Ovary (tissue), 9 donors: ENCODE measurements around the gene RGS9. TPM values are rescaled to one million over a fixed set of nuclear protein-coding genes. Genes with fewer than 3 reads are reported as not detected.

Experiments
- DNase-seq, 5 donors: peaks; one replicate each; pipeline ENCODE4 v3.0.0-alpha.2; 2019 to 2020
- H3K27ac ChIP-seq, 2 donors: fragments of 200-600 bp; one replicate each; pipeline versions ENCODE4 v1.5.1 to v1.8.0; 2019 to 2022
- H3K27me3 ChIP-seq: fragments of 200-600 bp; one replicate; pipeline ENCODE4 v1.8.0; 2022
- H3K36me3 ChIP-seq: fragments of 200-600 bp; sonication (generic); one replicate; pipeline ENCODE4 v1.5.1; 2019
- H3K4me1 ChIP-seq: one replicate; pipeline ENCODE4 v1.8.1; 2013; ENCODE audit warnings: mild to moderate bottlenecking, moderate library complexity; ENCODE audit not compliant: insufficient read depth
- H3K4me3 ChIP-seq: fragments of 200-600 bp; sonication (generic); one replicate; pipeline ENCODE4 v1.5.1; 2017
- H3K9me3 ChIP-seq, 2 donors: fragments of 200-600 bp in 1 of 2; sonication (generic) in 1 of 2; one replicate each; pipeline versions ENCODE4 v1.5.1 to v1.8.1; 2013 to 2019; ENCODE audit warnings: mild to moderate bottlenecking in 1 of 2, moderate library complexity in 1 of 2
- EP300 ChIP-seq: sonication (generic); formaldehyde crosslinking; IDR thresholded peaks from one replicate; pipeline ENCODE4 v1.6.1; 2017; ENCODE audit warnings: antibody characterized with exemption
- POLR2A ChIP-seq: fragments of 450-650 bp; IDR thresholded peaks from one replicate; pipeline ENCODE4 v1.6.1; 2017; ENCODE audit warnings: antibody characterized with exemption, mild to moderate bottlenecking, moderate library complexity
- WGBS, 3 donors: extraction: QIAGEN DNeasy Blood & Tissue Kit in 1 of 3; methylation state at CpG; one replicate each; pipeline versions ENCODE4 v1.1.5 to v1.1.7; 2013 to 2017; 5-methylcytosine and 5-hydroxymethylcytosine counted together
- intact Hi-C, 4 donors: fragments of 100-400 bp; cut with DNase I; formaldehyde crosslinking; loops; one replicate each; pipeline versions ENCODE4 v1.11.0 to v1.15.1; 2022 to 2023
- polyA plus RNA-seq, 2 donors: library from polyadenylated mRNA; stranded (reverse); fragments of 200-250 nt in 1 of 2; fragments of 350-450 nt in 1 of 2; fragmentation: Illumina TruSeq in 1 of 2; extraction: RNeasy Lipid Tissue Mini Kit (QIAGEN cat#74804) in 1 of 2; gene quantifications; one replicate each; pipeline ENCODE4 v1.2.3, GENCODE V29; 2013 to 2014
- total RNA-seq, 7 donors: library from RNA; depleted of rRNA in 2 of 7; stranded (reverse); fragments of >200 nt in 2 of 7; fragmentation: NEBNext Ultra II Directional in 3 of 7; extraction: Animal tissue kit (Norgen Biotek cat#: 25700) in 3 of 7; gene quantifications; one replicate each; pipeline versions ENCODE4 v1.1.0 to v1.2.4, GENCODE V29; 2016 to 2023
- TF ChIP-seq, protein P1 (sequence below), 3 donors: fragments of 450-650 bp in 2 of 3; fragments of 200-600 bp in 1 of 3; IDR thresholded peaks; one replicate each; pipeline versions ENCODE4 v1.5.1 to v1.8.0; 2016 to 2022; ENCODE audit warnings: antibody characterized with exemption in 3 of 3, mild to moderate bottlenecking in 1 of 3
- donor health status: DM: no; HTN: no; CAD: no; lungs with moderate emphysema.
- donor health status: DM: no; HTN: no; CAD: no.
- donor health status: Bipolar disorder and iron deficiency.
- donor health status: DM: yes; HTN: yes; CAD: no.
- donor health status: DM: no; HTN: no; CAD: no.
- donor health status: DM: yes; HTN: yes; CAD: no.

Gene RGS9
- total and polyA plus RNA-seq, 9 donors = 5.3 to 15.7 (median 9.1) TPM

DNA sequence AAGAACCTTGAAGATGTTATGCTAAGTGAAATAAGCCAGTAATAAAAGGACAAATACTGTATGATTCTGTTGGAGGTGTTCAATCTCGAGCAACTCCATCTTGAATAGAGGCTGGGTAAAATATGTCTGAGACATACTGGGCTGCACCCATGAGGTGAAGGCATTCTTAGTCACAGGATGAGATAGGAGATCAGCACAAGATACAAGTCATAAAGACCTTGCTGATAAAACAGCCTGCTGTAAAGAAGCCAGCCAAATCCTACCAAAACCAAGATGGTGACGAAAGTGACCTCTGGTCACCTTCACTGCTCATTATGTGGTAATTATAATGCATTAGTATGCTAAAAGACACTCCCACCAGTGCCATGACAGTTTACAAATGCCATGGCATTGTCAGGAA lies 98.1 kb downstream of the RGS9 start:
- Histone ChIP-seq H3K9me3 (no peaks in the 10 kb centered on the region), H3K27ac (no peak overlapping the region), H3K36me3 (no peaks in the 10 kb centered on the region), H3K4me3 (no peak overlapping the region), H3K27me3 (no peaks in the 10 kb centered on the region), H3K4me1 (no peaks in the 10 kb centered on the region)
- no peak for DNase-seq
- WGBS, 3 donors = 83 to 90% (median 88%) methylated on average over 2 of the region's 2 CpGs
- intact Hi-C loops = no loop called here
- no peak for TF ChIP-seq POLR2A
- no peak for TF ChIP-seq EP300
- TF ChIP-seq, protein P1, sequence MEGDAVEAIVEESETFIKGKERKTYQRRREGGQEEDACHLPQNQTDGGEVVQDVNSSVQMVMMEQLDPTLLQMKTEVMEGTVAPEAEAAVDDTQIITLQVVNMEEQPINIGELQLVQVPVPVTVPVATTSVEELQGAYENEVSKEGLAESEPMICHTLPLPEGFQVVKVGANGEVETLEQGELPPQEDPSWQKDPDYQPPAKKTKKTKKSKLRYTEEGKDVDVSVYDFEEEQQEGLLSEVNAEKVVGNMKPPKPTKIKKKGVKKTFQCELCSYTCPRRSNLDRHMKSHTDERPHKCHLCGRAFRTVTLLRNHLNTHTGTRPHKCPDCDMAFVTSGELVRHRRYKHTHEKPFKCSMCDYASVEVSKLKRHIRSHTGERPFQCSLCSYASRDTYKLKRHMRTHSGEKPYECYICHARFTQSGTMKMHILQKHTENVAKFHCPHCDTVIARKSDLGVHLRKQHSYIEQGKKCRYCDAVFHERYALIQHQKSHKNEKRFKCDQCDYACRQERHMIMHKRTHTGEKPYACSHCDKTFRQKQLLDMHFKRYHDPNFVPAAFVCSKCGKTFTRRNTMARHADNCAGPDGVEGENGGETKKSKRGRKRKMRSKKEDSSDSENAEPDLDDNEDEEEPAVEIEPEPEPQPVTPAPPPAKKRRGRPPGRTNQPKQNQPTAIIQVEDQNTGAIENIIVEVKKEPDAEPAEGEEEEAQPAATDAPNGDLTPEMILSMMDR (IDR thresholded peaks at IDR 0.05) = no peak

DNA sequence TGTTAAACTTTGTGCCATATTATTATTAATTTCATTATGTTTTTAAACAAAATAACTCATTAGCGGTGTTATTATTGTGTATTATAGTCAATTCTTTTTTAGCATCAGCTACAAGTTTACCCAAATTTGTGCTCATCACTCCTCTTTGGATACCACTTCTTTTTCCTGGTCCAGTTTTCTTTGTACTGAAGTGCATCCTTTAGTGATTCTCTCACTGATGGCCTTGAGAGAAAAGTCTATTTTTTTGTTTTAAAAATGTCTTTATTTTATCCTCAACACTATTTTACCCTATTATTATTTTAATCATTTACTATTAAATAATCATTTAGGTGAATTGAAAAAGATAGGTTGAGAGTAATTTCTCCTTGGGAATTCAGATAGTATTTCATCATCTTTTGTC lies 99.2 kb downstream of the RGS9 start:
- Histone ChIP-seq H3K4me3 (no peak overlapping the region), H3K36me3 (no peaks in the 10 kb centered on the region), H3K4me1 (no peaks in the 10 kb centered on the region), H3K27ac (no peak overlapping the region), H3K27me3 (no peaks in the 10 kb centered on the region), H3K9me3 (no peaks in the 10 kb centered on the region)
- WGBS, 3 donors = 32 to 93% (median 71%) methylated on average over 1 of the region's 1 CpG
- intact Hi-C loops = no loop called here
- no peak for TF ChIP-seq EP300
- TF ChIP-seq POLR2A = no peak
- TF ChIP-seq, protein P1 (IDR thresholded peaks at IDR 0.05) = no peak
- no peak for DNase-seq

DNA sequence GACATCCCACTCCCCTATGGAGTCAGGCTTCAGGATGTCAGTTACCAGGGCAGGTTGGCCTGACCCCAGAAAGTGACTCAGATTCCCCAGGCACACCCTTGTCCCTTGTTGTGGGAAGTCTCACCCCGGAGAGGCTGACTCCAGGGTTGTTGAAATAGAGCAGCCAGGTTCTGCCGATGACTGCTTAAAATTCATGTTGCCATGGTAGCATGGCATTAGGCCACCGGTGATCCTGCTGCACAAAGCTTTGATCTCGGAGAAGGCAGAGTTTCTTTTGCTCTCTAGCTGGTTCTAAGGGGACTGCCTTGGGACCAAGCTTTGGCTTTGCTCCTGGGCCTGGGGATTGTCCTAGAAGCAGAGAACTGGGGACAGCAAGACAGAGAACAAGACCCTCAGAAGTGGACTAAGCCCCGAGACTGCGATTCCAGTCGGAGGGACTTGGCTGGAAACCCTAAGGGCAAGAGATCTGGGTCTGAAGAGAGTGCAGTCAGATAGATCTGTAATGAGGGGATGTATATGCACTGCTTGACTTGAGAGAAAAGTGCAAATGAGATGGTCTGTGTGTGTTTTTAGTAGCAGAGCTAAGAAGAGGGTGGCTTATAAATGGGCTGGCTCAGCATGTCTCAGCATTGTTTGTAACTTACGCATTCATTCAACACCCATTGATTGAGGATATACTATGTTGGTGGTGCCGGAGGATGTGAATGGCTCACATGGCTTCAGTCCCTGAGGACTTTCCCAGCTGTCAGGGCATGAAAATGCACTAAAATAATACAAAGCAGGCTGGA lies 106.9 kb downstream of the RGS9 start:
- no peak overlapping the region for H3K27ac ChIP-seq
- TF ChIP-seq, protein P1 (IDR thresholded peaks at IDR 0.05) = no peak
- TF ChIP-seq POLR2A (no peak), EP300 (no peak)
- WGBS, 3 donors = 41 to 50% (median 41%) methylated on average over 9 of the region's 9 CpGs
- intact Hi-C loops = no loop called here
- no peak overlapping the region for H3K4me3 ChIP-seq
- H3K27me3 ChIP-seq = no peaks in the 10 kb centered on the region
- no peak for DNase-seq
- H3K9me3 ChIP-seq = no peaks in the 10 kb centered on the region
- H3K36me3 ChIP-seq = no peaks in the 10 kb centered on the region
- H3K4me1 ChIP-seq = no peaks in the 10 kb centered on the region

DNA sequence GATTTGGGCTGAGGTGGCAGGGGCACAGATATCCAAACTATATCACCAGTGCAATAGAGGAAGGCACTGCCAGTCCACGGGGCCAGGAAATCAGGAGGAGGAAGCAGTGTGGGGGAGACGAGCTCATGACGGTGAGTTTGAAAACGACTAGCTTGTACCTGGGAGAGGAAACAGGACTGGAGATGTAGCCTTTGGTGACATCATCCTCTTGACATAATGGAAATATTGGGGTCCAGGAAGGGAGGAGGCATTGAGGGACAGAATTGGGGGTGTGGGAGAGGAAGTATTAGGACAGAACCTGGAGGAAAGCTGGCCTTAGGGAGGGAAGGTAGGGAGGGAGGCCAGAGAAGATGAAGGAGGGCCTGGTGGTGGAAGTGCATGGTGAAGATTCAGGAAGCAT lies 109.1 kb downstream of the RGS9 start:
- H3K4me3 ChIP-seq = no peak overlapping the region
- no peaks in the 10 kb centered on the region for H3K9me3 ChIP-seq
- no peaks in the 10 kb centered on the region for H3K27me3 ChIP-seq
- no peaks in the 10 kb centered on the region for H3K4me1 ChIP-seq
- H3K27ac ChIP-seq = no peak overlapping the region
- no peak for DNase-seq
- 57 to 71% (median 66%) methylated on average over 4 of the region's 4 CpGs for WGBS, 3 donors
- intact Hi-C loops = no loop called here
- TF ChIP-seq POLR2A = no peak
- TF ChIP-seq EP300 = no peak
- TF ChIP-seq, protein P1 (IDR thresholded peaks at IDR 0.05) = no peak
- H3K36me3 ChIP-seq = no peaks in the 10 kb centered on the region
